Measurements from ENCODE around the gene SH2D1A. TPM values are rescaled to one million over a fixed set of nuclear protein-coding genes. Genes with fewer than 3 reads are reported as not detected.
A peak's percentile ranks its signal among the peaks of the same experiment; 100 is the strongest.

The SH2D1A gene
- total and polyA plus RNA-seq, 8 donors: 0.35 to 4.1 (median 1.7) TPM; not detected in 4

DNA sequence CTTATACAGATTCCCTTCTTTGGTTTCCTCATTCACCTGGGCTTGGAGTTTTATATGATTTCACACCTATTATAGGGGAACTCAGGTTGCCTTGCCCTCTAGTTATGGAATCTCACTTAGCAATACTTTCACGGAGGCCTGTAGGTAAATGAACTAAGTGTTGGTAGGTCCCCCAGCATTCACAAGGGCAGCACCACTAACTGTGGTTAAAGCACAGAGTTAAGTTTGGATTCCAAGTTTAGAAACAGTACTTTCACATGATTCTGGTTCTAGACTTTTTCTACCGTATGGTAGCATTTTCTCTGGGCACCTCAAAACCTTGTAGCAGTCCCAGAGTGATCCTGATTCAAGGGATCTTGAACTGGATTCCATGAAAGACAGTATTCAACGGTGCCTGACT lies 46.4 kb downstream of the SH2D1A start:
- Histone ChIP-seq H3K4me3 (no peak overlapping the region), H3K4me1 (no peaks in the 10 kb centered on the region), H3K36me3 (no peaks in the 10 kb centered on the region), H3K27me3 (no peaks in the 10 kb centered on the region), H3K27ac (no peak overlapping the region), H3K9me3 (no peaks in the 10 kb centered on the region)
- intact Hi-C loops (cut with DNase I; ENCODE audit: low total_unique reads): no loop called here
- WGBS, 5 donors: 62 to 92% (median 75%) methylated on average over 3 of the region's 3 CpGs
- no peak for DNase-seq
- no peak for TF ChIP-seq POLR2A (IDR thresholded peaks at IDR 0.05)

DNA sequence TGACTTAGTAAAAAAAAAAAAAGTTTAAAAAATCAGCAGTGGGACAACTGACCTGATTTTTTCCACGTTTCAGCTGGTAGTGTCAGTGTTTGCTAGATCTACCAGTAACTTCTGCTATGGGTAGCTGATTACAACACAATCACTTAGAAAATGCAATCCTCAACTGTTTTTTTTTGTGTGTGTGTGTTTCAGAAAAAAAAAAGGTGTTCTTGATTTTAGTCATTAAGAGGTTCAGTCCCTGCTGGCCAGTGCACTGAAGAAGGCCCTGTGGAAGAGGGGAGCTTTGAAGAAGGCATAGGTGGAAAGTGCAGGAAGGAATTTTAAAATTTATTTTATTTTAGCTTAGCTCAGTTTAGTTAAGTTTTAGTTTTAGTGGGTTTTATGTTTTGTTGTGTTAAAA lies 46.9 kb downstream of the SH2D1A start:
- WGBS, 5 donors: 49 to 86% (median 76%) methylated on average over 1 of the region's 1 CpG
- no peaks in the 10 kb centered on the region for H3K4me1 ChIP-seq
- H3K27me3 ChIP-seq: no peaks in the 10 kb centered on the region
- H3K36me3 ChIP-seq: no peaks in the 10 kb centered on the region
- no peak for DNase-seq
- TF ChIP-seq, protein P1, sequence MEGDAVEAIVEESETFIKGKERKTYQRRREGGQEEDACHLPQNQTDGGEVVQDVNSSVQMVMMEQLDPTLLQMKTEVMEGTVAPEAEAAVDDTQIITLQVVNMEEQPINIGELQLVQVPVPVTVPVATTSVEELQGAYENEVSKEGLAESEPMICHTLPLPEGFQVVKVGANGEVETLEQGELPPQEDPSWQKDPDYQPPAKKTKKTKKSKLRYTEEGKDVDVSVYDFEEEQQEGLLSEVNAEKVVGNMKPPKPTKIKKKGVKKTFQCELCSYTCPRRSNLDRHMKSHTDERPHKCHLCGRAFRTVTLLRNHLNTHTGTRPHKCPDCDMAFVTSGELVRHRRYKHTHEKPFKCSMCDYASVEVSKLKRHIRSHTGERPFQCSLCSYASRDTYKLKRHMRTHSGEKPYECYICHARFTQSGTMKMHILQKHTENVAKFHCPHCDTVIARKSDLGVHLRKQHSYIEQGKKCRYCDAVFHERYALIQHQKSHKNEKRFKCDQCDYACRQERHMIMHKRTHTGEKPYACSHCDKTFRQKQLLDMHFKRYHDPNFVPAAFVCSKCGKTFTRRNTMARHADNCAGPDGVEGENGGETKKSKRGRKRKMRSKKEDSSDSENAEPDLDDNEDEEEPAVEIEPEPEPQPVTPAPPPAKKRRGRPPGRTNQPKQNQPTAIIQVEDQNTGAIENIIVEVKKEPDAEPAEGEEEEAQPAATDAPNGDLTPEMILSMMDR (IDR thresholded peaks at IDR 0.05): no peak
- no peak for TF ChIP-seq EP300 (IDR thresholded peaks at IDR 0.05)
- no peak for TF ChIP-seq POLR2AphosphoS5 (IDR thresholded peaks at IDR 0.05)
- no peak for TF ChIP-seq POLR2A (IDR thresholded peaks at IDR 0.05)
- H3K9me3 ChIP-seq: no peaks in the 10 kb centered on the region
- H3K4me3 ChIP-seq: no peak overlapping the region
- no peak overlapping the region for H3K27ac ChIP-seq
- intact Hi-C loops (cut with DNase I; ENCODE audit: low total_unique reads): no loop called here

DNA sequence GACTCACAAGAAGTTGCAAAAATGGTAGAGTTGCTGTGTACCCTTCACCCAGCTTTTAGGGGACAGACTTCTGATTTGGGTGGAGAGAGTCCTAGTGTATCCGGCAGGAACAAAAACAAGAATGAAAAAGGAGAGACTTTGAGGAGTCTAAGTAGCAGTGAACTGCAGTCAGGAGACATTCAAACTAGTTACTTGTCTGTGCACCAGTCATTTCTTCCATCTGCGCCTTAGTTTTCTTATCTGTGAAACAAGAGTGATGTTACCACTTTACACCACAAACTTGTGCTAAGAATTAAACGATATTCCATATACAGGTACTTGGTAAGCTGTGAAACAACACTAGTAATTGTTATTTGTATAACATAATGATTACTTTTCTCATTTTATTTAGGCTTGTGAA lies 47.3 kb downstream of the SH2D1A start:
- H3K9me3 ChIP-seq: no peaks in the 10 kb centered on the region
- WGBS, 5 donors: 72 to 97% (median 85%) methylated on average over 3 of the region's 3 CpGs
- no peak for DNase-seq
- H3K36me3 ChIP-seq: no peaks in the 10 kb centered on the region
- no peak for TF ChIP-seq EP300 (IDR thresholded peaks at IDR 0.05)
- no peak for TF ChIP-seq POLR2AphosphoS5 (IDR thresholded peaks at IDR 0.05)
- no peak for TF ChIP-seq POLR2A (IDR thresholded peaks at IDR 0.05)
- TF ChIP-seq, protein P1 (IDR thresholded peaks at IDR 0.05): no peak
- H3K27ac ChIP-seq: no peak overlapping the region
- no peaks in the 10 kb centered on the region for H3K27me3 ChIP-seq
- H3K4me3 ChIP-seq: no peak overlapping the region
- intact Hi-C loops (cut with DNase I; ENCODE audit: low total_unique reads): no loop called here
- no peaks in the 10 kb centered on the region for H3K4me1 ChIP-seq

DNA sequence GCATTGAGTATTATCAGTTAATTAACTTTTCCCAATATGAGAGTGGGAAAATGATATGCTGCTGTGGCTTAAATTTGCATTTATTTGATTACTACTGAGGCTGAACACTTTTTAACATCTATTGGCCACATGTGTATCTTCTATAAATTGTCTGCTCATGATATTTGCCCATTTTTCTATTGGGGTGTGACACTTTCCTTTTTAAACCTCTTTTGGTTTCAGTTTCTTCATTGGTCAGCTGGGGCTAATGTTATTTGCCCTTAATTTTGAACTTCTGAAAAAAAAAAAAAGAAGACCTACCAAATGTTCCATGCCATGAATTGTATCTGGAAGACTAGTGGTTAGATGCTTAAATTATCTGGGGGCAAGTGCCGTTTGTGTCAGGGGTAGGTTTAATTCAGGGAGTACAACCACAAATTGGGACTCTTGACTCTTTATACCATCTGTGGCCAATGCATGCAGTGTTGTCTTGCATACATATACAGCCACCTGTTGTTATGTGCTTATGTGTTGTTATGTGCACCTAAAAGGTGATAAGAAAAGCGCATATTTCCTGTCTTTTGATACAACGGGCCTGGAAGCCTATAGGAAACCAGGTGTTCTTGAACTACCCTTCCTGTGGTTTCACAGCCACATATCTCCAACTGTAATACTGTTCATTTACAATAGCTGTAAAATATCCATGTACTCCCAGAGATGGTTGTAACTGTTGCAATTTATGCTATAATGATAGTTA lies 49.0 kb downstream of the SH2D1A start:
- peak in 1 of 2 donors; percentile 10 for DNase-seq
- TF ChIP-seq POLR2AphosphoS5 (IDR thresholded peaks at IDR 0.05) (no peak), POLR2A (IDR thresholded peaks at IDR 0.05) (no peak), EP300 (IDR thresholded peaks at IDR 0.05) (no peak)
- TF ChIP-seq, protein P1 (IDR thresholded peaks at IDR 0.05): no peak
- no peaks in the 10 kb centered on the region for H3K9me3 ChIP-seq
- H3K4me3 ChIP-seq: no peak overlapping the region
- no peaks in the 10 kb centered on the region for H3K36me3 ChIP-seq
- H3K4me1 ChIP-seq: no peaks in the 10 kb centered on the region
- 44 to 62% (median 54%) methylated on average over 3 of the region's 3 CpGs for WGBS, 5 donors
- no peak overlapping the region for H3K27ac ChIP-seq
- intact Hi-C loops (cut with DNase I; ENCODE audit: low total_unique reads): no loop called here
- no peaks in the 10 kb centered on the region for H3K27me3 ChIP-seq

DNA sequence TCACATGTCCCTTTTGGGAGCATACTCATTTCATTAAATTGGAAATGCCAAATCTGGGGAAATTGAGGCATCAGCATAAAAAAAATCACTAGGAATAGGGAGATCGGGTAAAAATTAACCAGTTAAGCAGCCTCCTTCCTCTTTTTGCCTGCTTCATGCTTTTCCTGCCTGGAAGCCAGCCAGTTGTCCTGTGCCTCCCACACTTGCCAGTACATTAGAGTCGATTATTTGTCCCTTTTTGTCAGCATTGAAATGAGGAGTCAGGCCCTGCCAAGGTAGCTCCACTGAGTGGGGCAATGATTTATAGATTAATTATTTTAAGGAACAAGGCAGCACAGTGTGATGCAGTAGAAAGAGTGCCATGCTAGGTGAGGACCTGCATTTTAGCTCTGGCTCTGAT lies 55.3 kb downstream of the SH2D1A start:
- Histone ChIP-seq H3K4me3 (no peak overlapping the region), H3K4me1 (peaks cover 0 to 10% (median 0%) of the 10 kb centered on the region in 4 donors), H3K36me3 (no peaks in the 10 kb centered on the region), H3K9me3 (no peaks in the 10 kb centered on the region), H3K27me3 (no peaks in the 10 kb centered on the region), H3K27ac (no peak overlapping the region)
- intact Hi-C loops (cut with DNase I; ENCODE audit: low total_unique reads): no loop called here
- DNase-seq: no peak
- TF ChIP-seq POLR2A (IDR thresholded peaks at IDR 0.05): no peak
- TF ChIP-seq POLR2AphosphoS5 (IDR thresholded peaks at IDR 0.05): no peak
- TF ChIP-seq, protein P1 (IDR thresholded peaks at IDR 0.05): no peak
- TF ChIP-seq EP300 (IDR thresholded peaks at IDR 0.05): no peak
- WGBS, 5 donors: 26 to 56% (median 46%) methylated on average over 2 of the region's 2 CpGs
